OCI-LY7 (cell line): ENCODE data around the gene AGR2.

Source experiments
- CTCF ChIP-seq: fragments of 200-600 bp; sonication (generic); conservative IDR thresholded peaks from 2 replicates; pipeline ENCODE4 v1.5.1; 2014; ENCODE audit warnings: mild to moderate bottlenecking, antibody characterized with exemption, low read length, moderate library complexity, mixed read lengths
- EZH2phosphoT487 ChIP-seq: fragments of 200-600 bp; sonication (generic); IDR thresholded peaks from 2 replicates; pipeline ENCODE4 v1.6.1; 2018; ENCODE audit warnings: low read depth, borderline replicate concordance, mild to moderate bottlenecking, mixed run types, antibody characterized with exemption, low read length, moderate library complexity, mixed read lengths

GRCh38 chr7:16810112-16810511 lies 5.3 kb upstream of the AGR2 start:
- TF ChIP-seq CTCF (no peak), EZH2phosphoT487 (no peak)
